ENCODE data around the gene PLEKHM2. TPM values are rescaled to one million over a fixed set of nuclear protein-coding genes. Genes with fewer than 3 reads are reported as not detected.

PLEKHM2 gene
- total RNA-seq, 1 donor from 2014 or later, result 105 TPM

- ATAC-seq (ENCODE audit: low read depth), result no peak
- no peak for DNase-seq
- POLR2A ChIA-PET, result no interaction called here
- CTCF ChIA-PET, result no interaction called here
- no peak for TF ChIP-seq CTCF (IDR thresholded peaks at IDR 0.05)
- Mint-ChIP-seq H3K27ac (no peak overlapping the region), H3K4me1 (no peaks in the 10 kb centered on the region), H3K9me3 (no peaks in the 10 kb centered on the region), H3K36me3 (ENCODE audit: low read depth) (peaks cover 76% of the 10 kb centered on the region), H3K27me3 (no peaks in the 10 kb centered on the region), H3K4me3 (no peak overlapping the region)
- intact Hi-C loops (cut with micrococcal nuclease), result no loop called here
These were observed 43.9 kb downstream of the PLEKHM2 start for GRCh38 chr1:15727866-15728534.

GRCh38 chr1:15728937-15729657 is 45.0 kb downstream of the PLEKHM2 start:
- TF ChIP-seq CTCF (IDR thresholded peaks at IDR 0.05), result no peak
- DNase-seq (no peak), ATAC-seq (ENCODE audit: low read depth) (no peak)
- ChIA-PET CTCF (no interaction called here), POLR2A (no interaction called here)
- intact Hi-C loops (cut with micrococcal nuclease), result no loop called here
- Mint-ChIP-seq H3K27ac (no peak overlapping the region), H3K4me1 (no peaks in the 10 kb centered on the region), H3K27me3 (no peaks in the 10 kb centered on the region), H3K9me3 (no peaks in the 10 kb centered on the region), H3K4me3 (no peak overlapping the region), H3K36me3 (ENCODE audit: low read depth) (peaks cover 79% of the 10 kb centered on the region)

GRCh38 chr1:15730423-15730822 is 46.3 kb downstream of the PLEKHM2 start:
- Mint-ChIP-seq H3K4me1 (peaks cover 3% of the 10 kb centered on the region), H3K27me3 (no peaks in the 10 kb centered on the region), H3K36me3 (ENCODE audit: low read depth) (peaks cover 78% of the 10 kb centered on the region), H3K27ac (no peak overlapping the region), H3K9me3 (no peaks in the 10 kb centered on the region), H3K4me3 (no peak overlapping the region)
- DNase-seq (no peak), ATAC-seq (ENCODE audit: low read depth) (no peak)
- TF ChIP-seq CTCF (IDR thresholded peaks at IDR 0.05), result no peak
- CTCF ChIA-PET, result no interaction called here
- intact Hi-C loops (cut with micrococcal nuclease), result no loop called here
- POLR2A ChIA-PET, result interaction anchor here (1.0 kb wide), 1 partner anchor 8 kb away, joined by 3 read pairs; no protein-coding TSS in a partner anchor

GRCh38 chr1:15730936-15731335 is 46.8 kb downstream of the PLEKHM2 start:
- ChIA-PET POLR2A (interaction anchor here (1.0 kb wide), 1 partner anchor 9 kb away, joined by 3 read pairs; no protein-coding TSS in a partner anchor), CTCF (no interaction called here)
- DNase-seq (no peak), ATAC-seq (ENCODE audit: low read depth) (no peak)
- peaks cover 5% of the 10 kb centered on the region for H3K4me1 Mint-ChIP-seq
- H3K27me3 Mint-ChIP-seq, result no peaks in the 10 kb centered on the region
- H3K36me3 Mint-ChIP-seq (ENCODE audit: low read depth), result peaks cover 74% of the 10 kb centered on the region
- no peaks in the 10 kb centered on the region for H3K9me3 Mint-ChIP-seq
- H3K4me3 Mint-ChIP-seq, result no peak overlapping the region
- no peak overlapping the region for H3K27ac Mint-ChIP-seq
- no peak for TF ChIP-seq CTCF (IDR thresholded peaks at IDR 0.05)
- intact Hi-C loops (cut with micrococcal nuclease), result no loop called here

Measured in activated B cell treated with CpG ODN at 0.5 μM for 24 hours (primary cell).